ENCODE results near the gene ZNF620.

Gene ZNF620

GRCh38 chr3:40476478-40477470 is 29.1 kb upstream of the ZNF620 start, which contains the start of gene ZNF619:
ZNF619 (plus strand) TSS chr3:40477122; CDS start chr3:40477980, 858 bp downstream.
- Mint-ChIP-seq H3K36me3 (peaks cover 25% of the 10 kb centered on the region), H3K4me3 (peak within 1 kb of the TSS; percentile 82), H3K27ac (peak within 1 kb of the TSS; percentile 61), H3K27me3 (peaks cover 8% of the 10 kb centered on the region), H3K4me1 (peaks cover 23% of the 10 kb centered on the region), H3K9me3 (no peaks in the 10 kb centered on the region)
- CTCF ChIA-PET = no interaction called here
- DNase-seq = peak; percentile 69

GRCh38 chr3:40477666-40478065 is 28.2 kb upstream of the ZNF620 start:
- Mint-ChIP-seq H3K4me3 (peak overlapping the region; percentile 82), H3K27ac (no peak overlapping the region), H3K36me3 (peaks cover 30% of the 10 kb centered on the region), H3K9me3 (no peaks in the 10 kb centered on the region), H3K27me3 (peaks cover 8% of the 10 kb centered on the region), H3K4me1 (peaks cover 32% of the 10 kb centered on the region)
- no peak for DNase-seq
- CTCF ChIA-PET = interaction anchor here (1.0 to 1.1 kb wide), 2 partner anchors 24 to 28 kb away, joined by 3 to 4 read pairs; no protein-coding TSS in a partner anchor

GRCh38 chr3:40487172-40487571 is 18.7 kb upstream of the ZNF620 start:
- Mint-ChIP-seq H3K27ac (no peak overlapping the region), H3K36me3 (peaks cover 49% of the 10 kb centered on the region), H3K4me1 (peaks cover 18% of the 10 kb centered on the region), H3K9me3 (peaks cover 27% of the 10 kb centered on the region), H3K4me3 (no peak overlapping the region), H3K27me3 (no peaks in the 10 kb centered on the region)
- DNase-seq = no peak
- CTCF ChIA-PET = no interaction called here

GRCh38 chr3:40490916-40491315 is 14.9 kb upstream of the ZNF620 start:
- H3K4me1 Mint-ChIP-seq = no peaks in the 10 kb centered on the region
- no peak for DNase-seq
- H3K27ac Mint-ChIP-seq = no peak overlapping the region
- peaks cover 25% of the 10 kb centered on the region for H3K9me3 Mint-ChIP-seq
- H3K36me3 Mint-ChIP-seq = peaks cover 28% of the 10 kb centered on the region
- no peak overlapping the region for H3K4me3 Mint-ChIP-seq
- CTCF ChIA-PET = no interaction called here
- peaks cover 3% of the 10 kb centered on the region for H3K27me3 Mint-ChIP-seq

GRCh38 chr3:40494698-40495097 is 11.1 kb upstream of the ZNF620 start:
- Mint-ChIP-seq H3K4me1 (no peaks in the 10 kb centered on the region), H3K27ac (no peak overlapping the region), H3K27me3 (peaks cover 3% of the 10 kb centered on the region), H3K4me3 (no peak overlapping the region), H3K36me3 (peaks cover 4% of the 10 kb centered on the region), H3K9me3 (peaks cover 4% of the 10 kb centered on the region)
- CTCF ChIA-PET = interaction anchor here (0.6 to 2.5 kb wide), 2 partner anchors 11 to 1715 kb away, joined by 3 to 7 read pairs; partner anchors contain the start of gene ZNF620
- no peak for DNase-seq

GRCh38 chr3:40497288-40497687 is 8.6 kb upstream of the ZNF620 start:
- Mint-ChIP-seq H3K4me1 (no peaks in the 10 kb centered on the region), H3K9me3 (no peaks in the 10 kb centered on the region), H3K27ac (no peak overlapping the region), H3K36me3 (no peaks in the 10 kb centered on the region), H3K4me3 (no peak overlapping the region), H3K27me3 (peaks cover 3% of the 10 kb centered on the region)
- CTCF ChIA-PET = interaction anchor here (1.4 kb wide), 1 partner anchor 11 kb away, joined by 4 read pairs; no protein-coding TSS in a partner anchor
- no peak for DNase-seq

GRCh38 chr3:40499952-40500351 is 5.9 kb upstream of the ZNF620 start:
- no peak for DNase-seq
- Mint-ChIP-seq H3K9me3 (no peaks in the 10 kb centered on the region), H3K4me1 (peaks cover 3% of the 10 kb centered on the region), H3K27me3 (peaks cover 5% of the 10 kb centered on the region), H3K36me3 (no peaks in the 10 kb centered on the region), H3K27ac (no peak overlapping the region), H3K4me3 (no peak overlapping the region)
- CTCF ChIA-PET = no interaction called here

GRCh38 chr3:40502034-40502433 is 3.8 kb upstream of the ZNF620 start:
- H3K4me1 Mint-ChIP-seq = peaks cover 23% of the 10 kb centered on the region
- CTCF ChIA-PET = no interaction called here
- H3K36me3 Mint-ChIP-seq = no peaks in the 10 kb centered on the region
- no peaks in the 10 kb centered on the region for H3K9me3 Mint-ChIP-seq
- no peak overlapping the region for H3K27ac Mint-ChIP-seq
- DNase-seq = no peak
- peaks cover 13% of the 10 kb centered on the region for H3K27me3 Mint-ChIP-seq
- no peak overlapping the region for H3K4me3 Mint-ChIP-seq

- CTCF ChIA-PET = interaction anchor here (0.8 to 2.7 kb wide), 4 partner anchors 10 to 26 kb away, joined by 3 to 7 read pairs (median 4); no protein-coding TSS in a partner anchor
- Mint-ChIP-seq H3K36me3 (peaks cover 12% of the 10 kb centered on the region), H3K4me3 (peak overlapping the region; percentile 95), H3K4me1 (peaks cover 25% of the 10 kb centered on the region), H3K27ac (no peak overlapping the region), H3K9me3 (no peaks in the 10 kb centered on the region), H3K27me3 (peaks cover 13% of the 10 kb centered on the region)
- no peak for DNase-seq
Observed at GRCh38 chr3:40504636-40505430, 1.0 kb upstream of the ZNF620 start.

GRCh38 chr3:40511031-40511718 is 5.3 kb downstream of the ZNF620 start:
- no peak overlapping the region for H3K4me3 Mint-ChIP-seq
- DNase-seq = no peak
- CTCF ChIA-PET = no interaction called here
- peaks cover 33% of the 10 kb centered on the region for H3K36me3 Mint-ChIP-seq
- H3K27ac Mint-ChIP-seq = no peak overlapping the region
- peaks cover 10% of the 10 kb centered on the region for H3K4me1 Mint-ChIP-seq
- no peaks in the 10 kb centered on the region for H3K9me3 Mint-ChIP-seq
- H3K27me3 Mint-ChIP-seq = peaks cover under 1% of the 10 kb centered on the region

GRCh38 chr3:40516201-40516600 is 10.4 kb downstream of the ZNF620 start:
- Mint-ChIP-seq H3K27me3 (no peaks in the 10 kb centered on the region), H3K36me3 (peaks cover 19% of the 10 kb centered on the region), H3K9me3 (no peaks in the 10 kb centered on the region), H3K27ac (no peak overlapping the region), H3K4me3 (no peak overlapping the region), H3K4me1 (no peaks in the 10 kb centered on the region)
- CTCF ChIA-PET = no interaction called here
- no peak for DNase-seq

GRCh38 chr3:40518067-40518466 is 12.2 kb downstream of the ZNF620 start:
- no peak overlapping the region for H3K4me3 Mint-ChIP-seq
- H3K4me1 Mint-ChIP-seq = peaks cover under 1% of the 10 kb centered on the region
- DNase-seq = no peak
- CTCF ChIA-PET = interaction anchor here (0.7 kb wide), 1 partner anchor 17 kb away, joined by 3 read pairs; no protein-coding TSS in a partner anchor
- no peak overlapping the region for H3K27ac Mint-ChIP-seq
- H3K27me3 Mint-ChIP-seq = no peaks in the 10 kb centered on the region
- peaks cover 20% of the 10 kb centered on the region for H3K36me3 Mint-ChIP-seq
- H3K9me3 Mint-ChIP-seq = no peaks in the 10 kb centered on the region

- peaks cover 5% of the 10 kb centered on the region for H3K4me1 Mint-ChIP-seq
- no peak for DNase-seq
- CTCF ChIA-PET = no interaction called here
- H3K36me3 Mint-ChIP-seq = peaks cover 20% of the 10 kb centered on the region
- no peaks in the 10 kb centered on the region for H3K9me3 Mint-ChIP-seq
- no peaks in the 10 kb centered on the region for H3K27me3 Mint-ChIP-seq
- no peak overlapping the region for H3K27ac Mint-ChIP-seq
- no peak overlapping the region for H3K4me3 Mint-ChIP-seq
Observed at GRCh38 chr3:40518848-40519247, 13.0 kb downstream of the ZNF620 start.

- H3K27ac Mint-ChIP-seq = no peak overlapping the region
- CTCF ChIA-PET = no interaction called here
- H3K27me3 Mint-ChIP-seq = no peaks in the 10 kb centered on the region
- peaks cover 22% of the 10 kb centered on the region for H3K4me1 Mint-ChIP-seq
- H3K4me3 Mint-ChIP-seq = no peak overlapping the region
- no peak for DNase-seq
- H3K9me3 Mint-ChIP-seq = no peaks in the 10 kb centered on the region
- peaks cover 8% of the 10 kb centered on the region for H3K36me3 Mint-ChIP-seq
Observed at GRCh38 chr3:40521254-40521653, 15.4 kb downstream of the ZNF620 start.
